GM12874 (cell line): Measurements from ENCODE around the gene XPO6.

Experiments
- CTCF ChIP-seq: IDR thresholded peaks from 2 replicates; pipeline ENCODE4 v1.5.1; 2011; ENCODE audit warnings: low read depth, mild to moderate bottlenecking, control low read depth, low read length, moderate library complexity; ENCODE audit not compliant: insufficient read depth

Gene XPO6

GRCh38 chr16:28167730-28168129 lies 44.0 kb downstream of the XPO6 start:
- TF ChIP-seq CTCF = no peak

GRCh38 chr16:28167221-28167620 lies 44.5 kb downstream of the XPO6 start:
- no peak for TF ChIP-seq CTCF

- TF ChIP-seq CTCF = no peak
Measured at GRCh38 chr16:28166394-28167208, 45.2 kb downstream of the XPO6 start.

GRCh38 chr16:28165598-28165997 lies 46.2 kb downstream of the XPO6 start:
- TF ChIP-seq CTCF = no peak

GRCh38 chr16:28164140-28164539 lies 47.6 kb downstream of the XPO6 start:
- no peak for TF ChIP-seq CTCF

- no peak for TF ChIP-seq CTCF
Measured at GRCh38 chr16:28163699-28164098, 48.1 kb downstream of the XPO6 start.

GRCh38 chr16:28162326-28162877 lies 49.4 kb downstream of the XPO6 start:
- no peak for TF ChIP-seq CTCF
